Esophagus muscularis mucosa (tissue), 4 donors: ENCODE data around the gene PRMT7. TPM values are rescaled to one million over a fixed set of nuclear protein-coding genes. Genes with fewer than 3 reads are reported as not detected.

ENCODE experiments used
- DNase-seq: peaks from one replicate; pipeline ENCODE4 v3.0.0-alpha.2; 2017; ENCODE audit errors: extremely low spot score
- H3K27ac ChIP-seq, 4 donors: fragments of 200-600 bp; sonication (generic); replicated peaks in 1 of 4; 1 replicate in 3 of 4; 2 replicates in 1 of 4; pipeline ENCODE4 v1.5.1; 2016 to 2019; ENCODE audit warnings: mild to moderate bottlenecking in 1 of 4
- H3K27me3 ChIP-seq, 4 donors: fragments of 200-600 bp; sonication (generic); one replicate each; pipeline versions ENCODE4 v1.5.1 to v1.6.0; 2016 to 2019
- H3K36me3 ChIP-seq, 4 donors: fragments of 200-600 bp; sonication (generic); one replicate each; pipeline ENCODE4 v1.5.1; 2016 to 2019
- H3K4me1 ChIP-seq, 4 donors: fragments of 200-600 bp; sonication (generic); one replicate each; pipeline ENCODE4 v1.5.1; 2016 to 2019
- H3K4me3 ChIP-seq, 4 donors: fragments of 200-600 bp; sonication (generic); 1 replicate in 2 of 4; 2 replicates in 2 of 4; pipeline ENCODE4 v1.5.1; 2016 to 2019; ENCODE audit warnings: mild to moderate bottlenecking in 4 of 4, moderate library complexity in 1 of 4
- H3K9me3 ChIP-seq, 4 donors: fragments of 200-600 bp; sonication (generic); 1 replicate in 3 of 4; 2 replicates in 1 of 4; pipeline ENCODE4 v1.5.1; 2016 to 2019
- CTCF ChIP-seq, 3 experiments: fragments of 200-600 bp in 2 of 3; fragments of 450-650 bp in 1 of 3; sonication (generic) in 2 of 3; IDR thresholded peaks; one replicate each; pipeline ENCODE4 v1.5.1; 2017 to 2019; ENCODE audit warnings: antibody characterized with exemption in 3 of 3, mild to moderate bottlenecking in 2 of 3, moderate library complexity in 1 of 3
- EP300 ChIP-seq: sonication (generic); formaldehyde crosslinking; IDR thresholded peaks from one replicate; pipeline ENCODE4 v1.6.1; 2017; ENCODE audit warnings: antibody characterized with exemption
- POLR2A ChIP-seq: fragments of 450-650 bp; IDR thresholded peaks from one replicate; pipeline ENCODE4 v1.6.1; 2017; ENCODE audit warnings: antibody characterized with exemption, moderate library complexity, mild to moderate bottlenecking, low read depth
- POLR2AphosphoS5 ChIP-seq, 2 donors: sonication (generic); formaldehyde crosslinking; IDR thresholded peaks; one replicate each; pipeline ENCODE4 v1.6.1; 2017; ENCODE audit warnings: antibody characterized with exemption in 2 of 2
- WGBS: methylation state at CpG from one replicate; pipeline ENCODE4 v1.1.5; 2018; 5-methylcytosine and 5-hydroxymethylcytosine counted together
- intact Hi-C: fragments of 100-400 bp; cut with DNase I; formaldehyde crosslinking; loops from one replicate; pipeline ENCODE4 v1.15.1; 2023
- total RNA-seq, 4 donors: library from RNA; depleted of rRNA; stranded (reverse); fragments of >200 nt; gene quantifications; one replicate each; pipeline versions ENCODE4 v1.1.0 to v1.2.1, GENCODE V29; 2016

The PRMT7 gene
- total RNA-seq, 4 donors from 2014 or later = 20.0 to 31.1 (median 26.8) TPM

GRCh38 chr16:68351463-68351862 lies 40.6 kb downstream of the PRMT7 start:
- TF ChIP-seq POLR2A = no peak
- no peak for TF ChIP-seq POLR2AphosphoS5 (IDR thresholded peaks at IDR 0.05)
- TF ChIP-seq CTCF (IDR thresholded peaks at IDR 0.05) = no peak
- TF ChIP-seq EP300 = no peak
- Histone ChIP-seq H3K36me3 (peaks cover 65 to 100% (median 100%) of the 10 kb centered on the region in 4 donors), H3K27me3 (no peaks in the 10 kb centered on the region), H3K4me1 (peaks cover 0 to 12% (median 0%) of the 10 kb centered on the region in 4 donors), H3K9me3 (no peaks in the 10 kb centered on the region), H3K4me3 (no peak overlapping the region), H3K27ac (no peak overlapping the region)
- no peak for DNase-seq
- 87% methylated on average over 11 of the region's 11 CpGs for WGBS
- intact Hi-C loops = no loop called here

GRCh38 chr16:68351991-68352431 lies 41.2 kb downstream of the PRMT7 start:
- Histone ChIP-seq H3K4me3 (no peak overlapping the region), H3K27ac (no peak overlapping the region), H3K36me3 (peaks cover 66 to 100% (median 100%) of the 10 kb centered on the region in 4 donors), H3K4me1 (peaks cover 0 to 15% (median 0%) of the 10 kb centered on the region in 4 donors), H3K27me3 (no peaks in the 10 kb centered on the region), H3K9me3 (no peaks in the 10 kb centered on the region)
- no peak for DNase-seq
- intact Hi-C loops = no loop called here
- TF ChIP-seq POLR2A = no peak
- TF ChIP-seq CTCF (IDR thresholded peaks at IDR 0.05) = no peak
- no peak for TF ChIP-seq EP300
- TF ChIP-seq POLR2AphosphoS5 (IDR thresholded peaks at IDR 0.05) = no peak
- 93% methylated on average over 11 of the region's 11 CpGs for WGBS

- Histone ChIP-seq H3K27me3 (no peaks in the 10 kb centered on the region), H3K27ac (no peak overlapping the region), H3K9me3 (no peaks in the 10 kb centered on the region), H3K36me3 (peaks cover 62 to 100% (median 99%) of the 10 kb centered on the region in 4 donors), H3K4me3 (no peak overlapping the region), H3K4me1 (peaks cover 0 to 15% (median 0%) of the 10 kb centered on the region in 4 donors)
- 89% methylated on average over 10 of the region's 13 CpGs for WGBS
- no peak for DNase-seq
- TF ChIP-seq CTCF (IDR thresholded peaks at IDR 0.05) (no peak), EP300 (no peak), POLR2AphosphoS5 (IDR thresholded peaks at IDR 0.05) (no peak), POLR2A (no peak)
- intact Hi-C loops = no loop called here
These were observed 42.5 kb downstream of the PRMT7 start for GRCh38 chr16:68353366-68353765.

GRCh38 chr16:68354816-68355215 lies 44.0 kb downstream of the PRMT7 start:
- WGBS = 89% methylated on average over 7 of the region's 9 CpGs
- Histone ChIP-seq H3K36me3 (peaks cover 54 to 99% (median 97%) of the 10 kb centered on the region in 4 donors), H3K9me3 (no peaks in the 10 kb centered on the region), H3K4me1 (peaks cover 0 to 15% (median 0%) of the 10 kb centered on the region in 4 donors), H3K27ac (no peak overlapping the region), H3K27me3 (no peaks in the 10 kb centered on the region), H3K4me3 (no peak overlapping the region)
- DNase-seq = no peak
- TF ChIP-seq POLR2AphosphoS5 (IDR thresholded peaks at IDR 0.05) (no peak), POLR2A (no peak), EP300 (no peak), CTCF (IDR thresholded peaks at IDR 0.05) (no peak)
- intact Hi-C loops = no loop called here
